H1 (cell line): ENCODE results near the gene GOLGB1. TPM values are rescaled to one million over a fixed set of nuclear protein-coding genes. Genes with fewer than 3 reads are reported as not detected.

Experiments used
- CTCF ChIA-PET: fragments of 300-600 bp; sonication (Branson Sonifier 250); formaldehyde crosslinking; loops from one replicate; lab custom pipeline; 2021; ENCODE audit not compliant: partially characterized antibody; lab: Charles Lee
- POLR2A ChIA-PET: fragments of 300-600 bp; sonication (Branson Sonifier 250); formaldehyde crosslinking; loops from one replicate; lab custom pipeline; 2021; ENCODE audit warnings: inconsistent platforms; ENCODE audit not compliant: partially characterized antibody; lab: Charles Lee
- DNase-seq, 2 experiments: peaks; one replicate each; pipeline versions ENCODE4 v3.0.0 to v3.0.0-alpha.2; 2010 to 2022; ENCODE audit warnings: low spot score in 2 of 2, low read depth in 1 of 2, mixed read lengths in 1 of 2
- FAIRE-seq: peaks from 2 replicates; lab custom pipeline; 2011; peaks lifted over from hg19 to GRCh38; lab: Jason Lieb, UNC
- H2AFZ ChIP-seq: 2 replicates; pipeline ENCODE4 v1.8.1; 2012; ENCODE audit warnings: low read length, inconsistent platforms
- H2AK5ac ChIP-seq: 2 replicates; pipeline ENCODE4 v1.6.1; 2013; ENCODE audit warnings: low read depth, low read length
- H2BK120ac ChIP-seq: replicated peaks from 2 replicates; pipeline ENCODE3; 2013; ENCODE audit warnings: low read depth, low read length, inconsistent platforms
- H2BK12ac ChIP-seq: 2 replicates; pipeline ENCODE4 v1.6.1; 2013; ENCODE audit warnings: low read depth, low read length
- H2BK15ac ChIP-seq: 2 replicates; pipeline ENCODE4 v1.6.1; 2013; ENCODE audit warnings: low read length
- H2BK20ac ChIP-seq: 2 replicates; pipeline ENCODE4 v1.6.1; 2013; ENCODE audit warnings: low read length
- H2BK5ac ChIP-seq: 2 replicates; pipeline ENCODE4 v1.6.1; 2013; ENCODE audit warnings: low read depth, low read length
- H3K14ac ChIP-seq: 2 replicates; pipeline ENCODE4 v1.6.1; 2013; ENCODE audit warnings: inconsistent platforms; ENCODE audit not compliant: insufficient read length
- H3K18ac ChIP-seq: 2 replicates; pipeline ENCODE4 v1.6.1; 2013; ENCODE audit warnings: low read length; ENCODE audit errors: extremely low read depth
- H3K23ac ChIP-seq: 2 replicates; pipeline ENCODE4 v1.6.1; 2013; ENCODE audit warnings: inconsistent platforms; ENCODE audit not compliant: insufficient read length
- H3K23me2 ChIP-seq: 2 replicates; pipeline ENCODE4 v1.6.1; 2013; ENCODE audit warnings: low read depth, low read length
- H3K27ac ChIP-seq: 2 replicates; pipeline ENCODE4 v1.6.1; 2011; ENCODE audit warnings: low read depth, low read length, inconsistent platforms
- H3K27me3 ChIP-seq, 4 experiments: replicated peaks in 1 of 4; 1 replicate in 1 of 4; 2 replicates in 3 of 4; pipeline versions ENCODE4 v1.6.1 to v1.8.1; 2011 to 2013; ENCODE audit warnings: low read length in 3 of 4, mild to moderate bottlenecking in 3 of 4, inconsistent platforms in 2 of 4, mixed read lengths in 2 of 4, moderate library complexity in 1 of 4; ENCODE audit not compliant: control insufficient read depth in 3 of 4, insufficient read depth in 3 of 4; ENCODE audit errors: extremely low read depth in 1 of 4
- H3K36me3 ChIP-seq, 4 experiments: 2 replicates each; pipeline versions ENCODE4 v1.6.1 to v1.8.1; 2011 to 2013; ENCODE audit warnings: mild to moderate bottlenecking in 4 of 4, low read length in 3 of 4, moderate library complexity in 2 of 4, control low read depth in 1 of 4, inconsistent platforms in 1 of 4; ENCODE audit not compliant: insufficient read depth in 4 of 4, control insufficient read depth in 2 of 4
- H3K4ac ChIP-seq: replicated peaks from 2 replicates; pipeline ENCODE3; 2013; ENCODE audit warnings: low read length, low read depth, mixed read lengths, inconsistent platforms; ENCODE audit not compliant: insufficient read length
- H3K4me1 ChIP-seq, 4 experiments: replicated peaks in 1 of 4; 1 replicate in 1 of 4; 2 replicates in 3 of 4; pipeline versions ENCODE4 v1.6.1 to v1.8.1; 2011 to 2013; ENCODE audit warnings: low read length in 3 of 4, inconsistent platforms in 2 of 4, mixed read lengths in 1 of 4; ENCODE audit not compliant: insufficient read depth in 4 of 4, control insufficient read depth in 3 of 4
- H3K4me2 ChIP-seq, 2 experiments: 2 replicates each; pipeline versions ENCODE4 v1.6.1 to v1.8.1; 2011 to 2013; ENCODE audit warnings: low read depth in 2 of 2, low read length in 2 of 2, control low read depth in 1 of 2, inconsistent platforms in 1 of 2, mild to moderate bottlenecking in 1 of 2; ENCODE audit not compliant: insufficient read depth in 1 of 2
- H3K4me3 ChIP-seq, 4 experiments: fragments of 200-600, 300-600 bp in 1 of 4; sonication (generic), shearing (Covaris generic), sonication (Bioruptor Twin) in 1 of 4; 2 replicates each; pipeline versions ENCODE4 v1.5.1 to v1.8.1; 2011 to 2016; ENCODE audit warnings: low read length in 4 of 4, low read depth in 3 of 4, control low read depth in 2 of 4, inconsistent platforms in 2 of 4, mild to moderate bottlenecking in 2 of 4, mixed read lengths in 1 of 4, moderate library complexity in 1 of 4; ENCODE audit not compliant: insufficient read depth in 2 of 4; ENCODE audit errors: extremely low read depth in 1 of 4
- H3K56ac ChIP-seq: replicated peaks from 2 replicates; pipeline ENCODE3; 2013; ENCODE audit warnings: low read depth, mild to moderate bottlenecking, mixed read lengths, low read length, inconsistent platforms; ENCODE audit not compliant: insufficient read length
- H3K79me1 ChIP-seq: 2 replicates; pipeline ENCODE4 v1.6.1; 2013; ENCODE audit warnings: low read depth, low read length, control low read depth
- H3K79me2 ChIP-seq, 2 experiments: 2 replicates each; pipeline versions ENCODE4 v1.6.1 to v1.8.1; 2012 to 2013; ENCODE audit warnings: low read length in 2 of 2, mild to moderate bottlenecking in 2 of 2, inconsistent platforms in 1 of 2; ENCODE audit not compliant: insufficient read depth in 2 of 2, control insufficient read depth in 1 of 2
- H3K9ac ChIP-seq, 4 experiments: replicated peaks in 1 of 4; 1 replicate in 1 of 4; 2 replicates in 3 of 4; pipeline versions ENCODE4 v1.6.1 to v1.8.1; 2011 to 2013; ENCODE audit warnings: low read depth in 3 of 4, low read length in 3 of 4, control low read depth in 2 of 4, mild to moderate bottlenecking in 2 of 4, moderate library complexity in 2 of 4, inconsistent platforms in 1 of 4; ENCODE audit errors: extremely low read depth in 1 of 4
- H3K9me3 ChIP-seq, 2 experiments: 2 replicates each; pipeline versions ENCODE4 v1.6.1 to v1.8.1; 2012 to 2013; ENCODE audit warnings: mild to moderate bottlenecking in 2 of 2, moderate library complexity in 2 of 2, control low read depth in 1 of 2, inconsistent platforms in 1 of 2, low read depth in 1 of 2, low read length in 1 of 2, mixed read lengths in 1 of 2; ENCODE audit not compliant: insufficient read depth in 2 of 2
- H4K20me1 ChIP-seq, 2 experiments: replicated peaks in 1 of 2; 2 replicates each; pipeline versions ENCODE3 to v1.8.1; 2011 to 2013; ENCODE audit warnings: inconsistent platforms in 2 of 2, low read length in 2 of 2, mild to moderate bottlenecking in 1 of 2; ENCODE audit not compliant: insufficient read depth in 2 of 2, control insufficient read depth in 1 of 2
- H4K5ac ChIP-seq: 2 replicates; pipeline ENCODE4 v1.6.1; 2013; ENCODE audit warnings: low read length, low read depth, mixed read lengths, inconsistent platforms; ENCODE audit not compliant: insufficient read length
- H4K8ac ChIP-seq: 2 replicates; pipeline ENCODE4 v1.8.0; 2013; ENCODE audit warnings: mild to moderate bottlenecking, moderate library complexity, low read length, inconsistent platforms; ENCODE audit not compliant: insufficient read depth; ENCODE audit errors: extremely low read depth
- H4K91ac ChIP-seq: replicated peaks from 2 replicates; pipeline ENCODE3; 2013; ENCODE audit warnings: low read length, mixed read lengths, inconsistent platforms; ENCODE audit not compliant: insufficient read length
- POLR2A ChIP-seq, 2 experiments: IDR thresholded peaks; 1 replicate in 1 of 2; 2 replicates in 1 of 2; pipeline ENCODE4 v1.6.1; 2011; ENCODE audit warnings: low read depth in 2 of 2, low read length in 2 of 2, mild to moderate bottlenecking in 2 of 2; ENCODE audit errors: control extremely low read depth in 1 of 2
- TEAD4 ChIP-seq: IDR thresholded peaks from 2 replicates; pipeline ENCODE4 v1.6.1; 2012; ENCODE audit warnings: low read depth, low read length, inconsistent platforms, mixed read lengths
- WGBS, 2 experiments: shearing (Covaris generic) in 1 of 2; methylation state at CpG; one replicate each; pipeline versions ENCODE4 v1.1.6 to v1.1.7; 2013 to 2015; ENCODE audit warnings: low lambda C conversion rate in 2 of 2, mixed read lengths in 2 of 2, inconsistent platforms in 1 of 2, low coverage in 1 of 2, missing lambda C conversion rate in 1 of 2; ENCODE audit not compliant: insufficient replicate concordance in 2 of 2, insufficient coverage in 1 of 2, insufficient read length in 1 of 2; ENCODE audit errors: extremely low coverage in 1 of 2, missing lambda C conversion rate in 1 of 2; 5-methylcytosine and 5-hydroxymethylcytosine counted together
- polyA plus RNA-seq, 7 experiments: library from polyadenylated mRNA; depleted of rRNA in 3 of 7; stranded (reverse) in 5 of 7; unstranded in 2 of 7; fragments of >200 nt in 5 of 7; fragments of 200-250 nt in 2 of 7; gene quantifications; 1 replicate in 5 of 7; 2 replicates in 1 of 7; 4 replicates in 1 of 7; pipeline versions ENCODE4 v1.2.1 to v1.2.3, GENCODE V29; 2011 to 2013; ENCODE audit warnings: missing spikeins in 2 of 7, mixed read lengths in 2 of 7
- total RNA-seq: library from RNA; stranded (reverse); fragmentation: NEBNext Ultra II Directional; extraction: Animal tissue kit (Norgen Biotek cat#: 25700); gene quantifications from 2 replicates; pipeline ENCODE4 v1.2.1, GENCODE V29; 2021

Gene GOLGB1
- total and polyA plus RNA-seq, 2 of the 8 experiments (the other 6 are each of a cell fraction or from before 2014, with no cell fraction given): 5.9 to 28.5 TPM

GRCh38 chr3:121663171-121663847, 86.2 kb downstream of the GOLGB1 start:
- ChIA-PET CTCF (interaction anchor here (0.7 kb wide), 1 partner anchor 115 kb away, joined by 3 read pairs; no protein-coding TSS in a partner anchor), POLR2A (interaction anchor here (1.0 kb wide), 1 partner anchor 15 kb away, joined by 3 read pairs; no protein-coding TSS in a partner anchor)
- Histone ChIP-seq H4K8ac (no peak overlapping the region), H2BK20ac (no peak overlapping the region), H3K14ac (no peak overlapping the region), H3K27me3 (no peaks in the 10 kb centered on the region), H3K56ac (no peak overlapping the region), H4K5ac (no peak overlapping the region), H2BK5ac (no peak overlapping the region), H3K9me3 (no peaks in the 10 kb centered on the region), H3K4ac (no peak overlapping the region), H3K9ac (no peak overlapping the region), H3K23me2 (no peaks in the 10 kb centered on the region), H4K20me1 (no peaks in the 10 kb centered on the region), H3K4me2 (no peak overlapping the region), H2AFZ (no peak overlapping the region), H2AK5ac (no peak overlapping the region), H3K36me3 (peaks cover 2 to 29% (median 22%) of the 10 kb centered on the region in 4 experiments; a peak in 6 of 8 replicates), H4K91ac (no peak overlapping the region), H2BK15ac (no peak overlapping the region), H2BK120ac (no peak overlapping the region), H2BK12ac (no peak overlapping the region), H3K27ac (no peak overlapping the region), H3K79me1 (no peaks in the 10 kb centered on the region), H3K4me1 (peaks cover 0 to 10% (median 0%) of the 10 kb centered on the region in 4 experiments; a peak in 2 of 7 replicates), H3K18ac (no peak overlapping the region), H3K79me2 (no peaks in the 10 kb centered on the region), H3K4me3 (no peak overlapping the region), H3K23ac (no peak overlapping the region)
- WGBS, 2 experiments: 69 to 100% methylated on average over 1 to 2 of the region's 2 CpGs
- no peak for TF ChIP-seq POLR2A (IDR thresholded peaks at IDR 0.05; ENCODE audit: control extremely low read depth in 1 of 2, low read depth in 2 of 2, low read length in 2 of 2)
- TF ChIP-seq TEAD4: peak; percentile 75; the same call in 1 of the 2 replicates
- FAIRE-seq (no peak), DNase-seq (no peak)
